KBM-7 (cell line): ENCODE measurements around the gene RASGEF1C.
"Not testable (repeated sequence)": the region's sequence is repeated elsewhere in the genome, so short reads cannot be mapped to it uniquely, and the experiment has no call there.

Experiments
- DNase-seq: peaks from one replicate; pipeline ENCODE4 v3.0.0-alpha.2; 2015
- in situ Hi-C: fragments of 300-500 bp; cut with MboI; formaldehyde crosslinking; loops from 2 replicates; pipeline ENCODE4 v1.14.3; 2020; ENCODE audit warnings: low sequenced_read_pairs, low pct_unique_long_range_greater_than_20kb, mixed read lengths

RASGEF1C gene

DNA sequence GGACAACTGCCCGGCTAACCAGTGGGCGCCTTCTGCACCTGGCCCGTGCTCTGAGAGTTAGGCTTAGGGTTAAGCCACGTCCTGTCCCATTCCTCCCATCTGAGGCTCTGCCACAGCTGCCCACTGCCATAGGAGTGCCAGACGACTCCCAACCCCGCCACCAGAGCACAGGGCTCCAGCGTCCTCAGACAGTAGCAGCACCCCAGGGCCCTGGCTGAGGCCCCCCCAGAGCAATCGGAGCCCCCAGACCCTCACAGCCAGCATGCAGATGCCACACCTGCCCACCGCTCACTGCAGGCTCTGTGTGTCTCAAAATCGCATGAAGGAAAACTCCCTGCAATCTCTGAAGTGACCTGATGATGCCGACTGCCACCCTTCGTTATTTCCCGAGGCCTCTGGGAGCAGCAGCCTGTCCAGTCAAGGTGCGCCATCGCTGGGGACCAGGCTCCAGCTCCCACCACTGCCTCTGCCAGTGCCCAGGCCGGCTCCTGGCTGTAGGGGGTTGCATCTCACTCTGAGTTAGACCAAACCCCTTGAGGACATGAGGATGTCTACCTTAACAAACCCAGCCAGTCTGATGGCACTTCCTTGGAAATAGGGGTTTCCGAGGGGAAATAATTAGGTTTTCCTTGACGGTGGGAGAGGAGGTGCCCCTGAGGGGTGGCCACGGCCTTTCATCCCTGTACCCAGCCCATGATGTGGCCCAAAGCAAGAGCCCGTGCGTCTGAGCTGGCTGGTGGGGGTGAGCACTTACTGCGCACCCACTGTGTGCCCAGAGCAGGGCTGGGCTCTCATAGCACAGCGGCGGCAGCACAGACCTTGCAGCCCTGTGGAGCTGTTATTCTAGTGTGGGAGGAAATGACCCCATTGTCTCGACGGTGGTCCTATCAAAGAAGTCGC lies 79.5 kb downstream of the RASGEF1C start:
- in situ Hi-C loops: no loop called here
- no peak for DNase-seq

DNA sequence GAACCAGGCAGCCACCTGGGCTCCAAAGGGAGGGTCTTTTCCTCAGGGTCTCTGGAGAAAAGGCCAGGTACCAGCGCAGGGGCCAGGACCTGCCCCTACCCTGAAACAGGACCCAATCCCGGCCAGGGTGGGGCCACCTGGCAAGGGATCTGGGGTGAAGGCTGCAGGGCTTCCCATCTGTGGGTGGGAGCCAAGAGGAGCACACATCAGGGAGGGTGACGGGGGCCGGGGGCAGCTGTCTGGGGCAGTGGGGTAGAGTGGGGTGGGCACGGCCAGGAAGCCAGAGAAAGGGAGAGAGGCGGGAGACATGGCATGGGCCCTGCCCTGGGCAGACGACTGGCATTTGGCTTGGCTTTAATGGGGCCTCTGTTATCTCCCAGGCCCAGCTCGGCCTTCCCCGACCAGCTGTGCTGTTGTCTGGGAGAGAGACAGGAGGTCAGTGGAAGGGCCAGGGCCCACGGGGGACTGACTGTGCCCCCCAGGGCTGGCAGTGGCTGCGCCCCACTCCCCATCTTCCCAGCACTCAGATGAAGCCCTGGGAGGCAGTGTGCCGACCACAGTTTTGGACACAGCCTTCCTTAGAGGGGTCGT lies 80.2 kb downstream of the RASGEF1C start:
- in situ Hi-C loops: no loop called here
- DNase-seq: no peak

DNA sequence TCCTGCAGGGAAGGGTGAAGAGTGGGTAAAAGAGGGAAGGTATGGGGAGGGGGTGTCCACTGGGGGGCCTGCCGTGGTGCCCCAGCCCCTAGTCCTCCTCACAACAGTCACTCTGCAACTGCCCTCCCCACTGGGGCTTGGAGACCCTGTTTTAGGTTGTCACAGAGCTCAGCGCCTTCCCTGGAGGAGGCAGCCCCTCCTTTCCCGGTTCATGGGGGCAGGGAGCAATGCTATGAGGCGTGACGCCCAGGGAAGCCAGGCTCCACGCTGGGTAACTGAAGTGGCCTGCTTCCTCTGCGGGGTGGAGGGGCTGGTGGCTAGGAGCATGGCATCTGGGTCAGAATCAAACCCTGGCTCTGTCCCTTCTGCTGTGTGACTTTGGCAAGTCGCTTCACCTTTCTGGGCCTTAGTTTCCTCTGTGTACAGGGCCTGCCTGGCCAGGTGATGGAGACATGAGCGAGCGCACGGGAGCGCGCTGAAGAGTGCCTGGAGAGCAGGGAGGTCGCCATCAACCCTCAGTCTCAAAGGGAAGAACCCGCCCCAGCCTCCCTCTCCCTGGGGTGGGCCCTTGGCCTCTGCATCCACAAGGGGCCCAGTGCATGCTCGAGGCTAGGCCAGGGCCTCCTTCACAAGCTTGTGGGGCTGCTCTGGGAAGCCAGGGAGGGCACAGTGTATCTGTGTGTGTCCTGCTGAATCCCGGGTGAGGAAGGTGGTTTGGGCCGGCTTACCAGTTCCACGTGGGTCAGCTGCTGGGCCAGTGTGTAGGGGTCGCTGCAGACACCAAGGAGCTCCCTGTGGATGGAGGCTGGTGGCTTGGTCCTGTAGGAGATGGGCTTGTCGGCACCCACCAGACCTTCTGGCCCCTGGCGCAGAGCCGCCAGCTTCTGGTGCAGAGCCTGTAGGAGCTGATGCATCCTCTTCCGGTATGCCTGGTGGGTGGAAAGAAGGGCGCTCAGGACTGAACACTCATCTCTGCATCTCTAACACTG lies 81.0 kb downstream of the RASGEF1C start:
- no peak for DNase-seq
- in situ Hi-C loops: no loop called here

DNA sequence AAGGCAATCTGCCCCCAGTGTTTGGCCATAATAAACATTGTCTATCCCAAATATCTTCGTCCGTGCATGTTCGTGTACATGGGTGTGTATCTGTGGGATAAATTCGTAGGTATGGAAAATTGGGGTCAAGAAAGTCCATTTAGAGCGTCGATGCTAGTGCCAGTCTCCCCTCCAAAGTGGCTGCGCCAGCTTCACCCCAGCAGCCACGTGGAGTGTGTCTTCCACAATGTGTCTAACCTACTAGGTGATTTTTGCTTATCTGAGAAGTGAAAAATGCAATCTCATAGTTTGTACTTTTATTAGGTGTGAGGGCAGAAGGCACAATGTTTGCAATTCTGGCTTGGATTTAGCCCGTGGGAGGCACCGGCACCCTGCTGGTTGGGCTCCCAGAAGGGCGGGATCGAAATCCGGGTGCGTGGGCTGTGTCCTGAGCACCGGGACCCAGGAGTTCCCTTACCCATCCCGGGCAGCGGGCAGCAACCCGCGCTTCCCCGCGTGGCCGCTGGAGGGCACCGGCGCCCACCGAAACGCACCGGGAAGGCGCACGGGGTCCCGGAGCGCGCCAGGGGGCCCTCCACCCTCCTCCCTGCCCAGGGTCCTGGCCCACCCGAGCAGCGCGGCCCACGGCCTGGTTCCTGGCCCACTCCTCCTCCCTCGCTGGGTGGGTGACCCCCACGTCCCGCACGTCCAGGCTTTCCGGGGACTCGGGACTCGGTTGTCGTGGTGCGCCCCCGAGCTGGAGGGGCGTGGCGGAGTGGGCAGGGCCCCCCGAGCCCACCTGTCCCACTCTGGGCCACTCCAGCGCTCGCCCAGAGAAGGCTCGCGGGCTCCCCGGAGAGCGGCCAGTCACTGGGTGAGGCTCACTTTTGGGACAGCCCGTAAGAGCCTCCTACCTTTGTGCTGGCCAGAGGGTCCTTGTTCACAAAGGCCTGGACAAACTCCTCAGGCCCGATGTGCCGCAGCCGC lies 82.0 kb downstream of the RASGEF1C start:
- DNase-seq: peak; percentile 39
- in situ Hi-C loops: no loop called here

DNA sequence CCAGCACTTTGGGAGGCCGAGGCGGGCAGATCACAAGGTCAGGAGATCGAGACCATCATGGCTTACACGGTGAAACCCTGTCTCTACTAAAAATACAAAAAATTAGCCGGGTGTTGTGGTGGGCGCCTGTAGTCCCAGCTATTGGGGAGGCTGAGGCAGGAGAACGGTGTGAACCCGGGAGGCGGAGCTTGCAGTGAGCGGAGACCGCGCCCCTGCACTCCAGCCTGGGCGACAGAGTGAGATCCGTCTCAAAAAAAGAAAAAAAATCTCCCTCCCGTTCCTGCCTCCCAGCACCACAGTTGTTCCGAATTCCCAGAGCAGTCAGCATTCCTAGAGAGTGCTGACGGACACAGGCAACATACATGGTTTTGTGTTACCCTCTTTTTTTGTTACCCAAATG lies 82.9 kb downstream of the RASGEF1C start:
- DNase-seq, in situ Hi-C loops: not testable (repeated sequence)

DNA sequence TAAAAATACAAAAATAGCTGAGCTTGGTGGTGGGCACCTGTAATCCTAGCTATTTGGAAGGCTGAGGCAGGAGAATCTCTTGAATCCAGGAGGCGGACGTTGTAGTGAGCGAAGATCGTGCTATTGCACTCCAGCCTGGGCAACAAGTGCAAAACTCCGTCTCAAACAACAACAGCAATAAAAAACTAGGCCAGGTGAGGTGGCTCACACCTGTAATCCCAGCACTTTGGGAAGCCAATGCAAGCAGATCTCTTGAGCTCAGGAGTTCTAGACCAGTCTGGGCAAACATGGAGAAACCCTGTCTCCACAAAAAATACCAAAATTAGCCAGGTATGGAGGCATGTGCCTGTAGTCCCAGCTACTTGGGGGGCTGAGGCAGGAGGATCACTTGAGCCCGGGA lies 84.3 kb downstream of the RASGEF1C start:
- DNase-seq, in situ Hi-C loops: not testable (repeated sequence)

DNA sequence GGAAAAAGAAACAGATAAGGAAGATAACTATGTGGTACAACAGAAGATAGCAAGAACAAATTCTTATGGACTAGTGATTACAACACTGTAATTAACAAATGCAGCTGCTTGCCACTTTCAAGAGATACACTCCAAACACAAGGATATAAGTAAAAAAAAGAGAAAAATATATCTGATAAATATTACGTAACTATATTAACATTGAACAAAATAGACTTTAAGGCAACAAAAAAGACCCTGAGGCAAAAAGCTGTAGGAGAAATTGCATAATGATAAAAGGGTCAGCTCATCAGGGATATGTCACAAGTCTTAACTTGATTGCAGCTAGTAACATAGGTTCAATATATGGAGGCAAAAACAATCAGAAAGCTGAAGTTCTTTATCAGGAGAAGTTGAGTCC lies 86.1 kb downstream of the RASGEF1C start:
- no peak for DNase-seq
- in situ Hi-C loops: no loop called here

DNA sequence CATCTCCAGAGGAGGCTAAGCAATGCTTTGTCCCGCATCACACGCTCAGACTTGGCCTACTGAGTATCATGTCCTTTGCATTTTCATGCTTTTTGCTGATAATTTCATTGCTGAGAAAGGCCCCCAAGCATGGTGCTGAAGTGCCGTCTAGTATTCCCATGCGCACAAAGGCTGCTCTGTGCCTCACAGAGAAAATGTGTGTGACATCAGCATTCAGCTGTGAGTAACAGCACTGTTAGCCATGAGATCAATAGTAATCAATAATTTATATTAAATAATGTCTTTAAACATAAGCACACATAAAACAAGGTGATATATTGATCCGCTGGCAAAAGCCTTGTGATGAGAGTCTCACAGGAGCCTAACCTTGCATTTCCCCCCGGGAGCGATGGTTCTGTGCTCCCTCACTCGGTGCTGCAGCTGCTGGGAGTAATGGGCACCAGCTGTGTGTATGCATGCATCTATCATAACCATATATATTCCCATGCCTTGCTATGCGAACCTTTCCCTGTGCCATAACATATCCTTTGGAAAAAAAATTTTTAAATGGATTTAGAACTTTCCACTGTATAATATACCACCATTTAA lies 87.1 kb downstream of the RASGEF1C start:
- in situ Hi-C loops: no loop called here
- DNase-seq: no peak

DNA sequence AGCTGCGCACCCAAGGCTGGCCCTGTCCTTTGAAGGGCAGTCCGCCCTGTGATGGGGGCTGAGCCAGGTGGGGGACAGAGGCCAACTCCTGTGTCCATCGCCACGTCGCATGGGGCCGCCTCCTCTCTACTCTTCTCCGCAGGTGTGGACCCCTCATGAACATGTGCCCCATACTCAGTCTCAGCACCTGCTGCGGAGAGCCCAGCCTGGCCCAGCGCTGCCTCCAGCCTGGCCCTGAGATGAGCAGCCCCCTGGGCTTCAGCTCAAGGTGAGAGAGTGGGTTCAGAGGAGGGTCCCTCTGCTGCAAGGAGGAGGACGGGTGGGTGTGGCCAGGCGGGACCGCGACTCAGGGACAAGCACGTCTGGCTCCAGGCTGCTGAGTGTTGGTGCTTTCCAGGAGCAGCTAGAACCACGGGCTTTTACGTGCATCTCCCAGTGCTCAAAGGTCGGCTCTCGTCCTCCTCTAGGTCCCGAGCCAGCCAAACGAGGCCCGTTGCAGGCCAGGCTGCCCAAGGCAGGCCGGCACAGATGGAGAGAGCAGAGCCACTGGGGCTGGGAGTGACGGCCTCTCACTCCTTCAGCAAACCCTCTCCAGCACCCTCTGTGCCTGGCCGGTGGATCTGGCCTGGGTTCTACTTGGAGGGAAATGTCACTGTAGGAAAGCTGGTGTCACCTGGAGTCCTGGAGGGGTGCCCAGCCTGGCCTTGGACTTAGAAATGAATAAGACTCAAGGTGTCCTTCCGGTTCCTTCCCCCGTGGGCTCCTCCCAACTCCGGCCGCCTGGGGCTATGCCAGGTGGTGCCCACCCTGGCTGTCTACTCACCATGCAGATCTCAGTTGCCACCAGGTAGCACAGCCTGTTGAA lies 88.5 kb downstream of the RASGEF1C start:
- in situ Hi-C loops: no loop called here
- no peak for DNase-seq

DNA sequence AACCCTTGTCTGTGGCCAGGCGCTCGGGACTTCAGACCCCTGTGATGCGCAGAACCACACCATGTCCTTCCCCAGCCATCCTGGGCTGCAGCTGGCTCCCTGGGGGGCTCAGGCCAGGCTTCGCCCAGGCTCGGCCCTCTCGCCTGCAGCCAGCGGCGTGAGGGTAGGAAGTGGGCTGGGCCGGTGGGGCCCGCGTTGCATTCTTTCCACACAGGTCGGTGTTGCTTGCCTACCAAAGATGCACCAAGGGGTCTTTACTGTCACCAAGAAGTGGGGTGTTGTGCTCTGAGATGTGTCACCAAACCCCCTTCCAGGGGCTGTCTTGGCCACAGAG lies 89.1 kb downstream of the RASGEF1C start:
- DNase-seq: no peak
- in situ Hi-C loops: no loop called here

DNA sequence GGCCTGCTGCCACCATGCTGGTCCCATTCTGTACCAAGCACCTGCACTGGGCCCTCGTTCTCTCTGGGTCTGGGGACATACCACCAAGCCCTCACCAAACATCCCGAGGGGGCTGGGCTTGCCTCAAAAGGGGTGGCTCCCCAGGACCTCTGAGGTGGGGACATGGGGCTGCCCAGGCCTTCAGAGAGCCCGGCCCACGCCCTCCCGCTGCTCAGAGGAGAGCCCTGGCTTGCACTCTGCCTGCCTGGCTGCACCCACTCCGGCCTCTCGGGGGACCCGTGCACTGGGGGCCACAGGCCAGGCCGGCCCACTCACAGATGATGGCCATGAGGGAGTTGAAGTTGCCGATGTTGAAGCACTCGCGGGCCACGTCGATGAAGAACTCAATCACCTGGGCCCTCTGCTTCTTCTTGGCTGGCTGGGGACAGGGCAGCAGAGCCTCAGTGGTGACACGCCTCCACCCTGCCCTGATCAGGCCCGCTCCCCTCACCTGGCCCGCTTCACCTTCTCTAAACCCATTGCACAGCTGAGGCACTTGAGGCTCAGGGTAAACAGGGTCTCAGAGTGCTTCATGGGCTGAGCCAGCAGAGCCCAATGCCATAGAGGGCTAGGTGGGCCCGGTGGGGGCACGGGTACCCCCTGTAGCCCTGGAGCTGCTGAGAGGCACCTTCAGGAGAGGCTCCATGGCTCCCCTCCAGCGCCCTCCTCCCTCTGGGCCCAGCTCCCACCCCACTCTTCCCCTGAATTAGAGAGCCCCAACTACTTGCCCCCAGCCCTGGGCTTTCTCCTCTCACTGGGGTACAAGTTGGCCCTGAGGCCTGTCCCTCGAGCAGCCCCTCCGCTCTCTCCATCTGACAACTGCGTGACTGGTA lies 89.7 kb downstream of the RASGEF1C start:
- in situ Hi-C loops: no loop called here
- no peak for DNase-seq

DNA sequence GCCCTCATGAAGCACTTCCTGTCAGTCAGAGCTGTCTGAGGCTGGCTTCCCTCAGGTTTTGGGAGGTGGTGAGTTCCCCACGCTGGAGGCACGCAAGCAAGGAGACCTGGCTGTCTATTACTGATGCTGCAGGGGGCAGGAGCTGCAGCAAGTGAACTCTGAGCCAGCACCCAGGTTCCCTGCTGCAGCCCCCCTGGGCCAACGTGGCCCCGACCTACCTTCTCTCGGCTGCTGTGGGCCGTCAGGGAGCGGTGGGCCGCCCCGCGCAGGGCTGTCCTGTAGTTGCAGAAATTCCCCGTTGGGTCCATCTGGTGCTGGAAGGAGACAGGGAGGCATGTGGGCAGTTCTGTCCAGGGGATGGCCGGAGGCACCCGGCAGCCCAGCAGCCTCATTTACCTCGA lies 90.6 kb downstream of the RASGEF1C start:
- no peak for DNase-seq
- in situ Hi-C loops: no loop called here

DNA sequence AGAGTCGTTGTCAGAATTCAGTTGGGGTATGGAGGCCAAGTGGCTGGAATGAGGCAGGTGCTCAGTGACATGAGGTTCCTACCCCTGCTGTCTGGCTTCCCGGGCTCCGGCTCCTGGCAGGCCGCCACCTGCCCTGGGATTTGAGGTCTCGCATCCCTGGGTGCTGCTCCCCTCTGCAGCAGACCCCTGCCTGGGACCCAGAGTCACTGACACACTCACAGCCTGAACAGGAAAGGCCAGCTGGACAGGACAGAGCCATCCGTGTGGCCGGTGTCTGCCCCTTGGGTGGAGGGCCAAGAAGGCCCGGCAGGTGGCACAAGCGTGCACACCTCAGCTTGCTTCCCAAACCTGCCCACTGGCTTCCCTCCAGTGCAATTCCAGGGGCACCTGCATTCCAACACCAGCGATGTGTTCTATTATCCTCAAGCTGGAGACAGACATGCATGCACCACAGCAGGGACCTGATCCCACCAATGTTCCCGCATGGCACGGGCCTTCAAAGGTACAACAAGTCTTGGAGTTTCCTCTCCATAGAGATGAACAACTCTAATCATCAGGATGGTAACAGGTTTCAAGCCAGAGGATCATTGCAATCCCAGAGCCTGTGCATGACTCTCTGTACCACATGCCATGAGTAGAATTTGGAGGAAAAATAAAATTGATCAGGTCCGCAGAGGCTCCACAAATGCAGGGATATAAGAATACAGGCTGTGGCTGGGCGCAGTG lies 91.8 kb downstream of the RASGEF1C start:
- in situ Hi-C loops: no loop called here
- DNase-seq: no peak

DNA sequence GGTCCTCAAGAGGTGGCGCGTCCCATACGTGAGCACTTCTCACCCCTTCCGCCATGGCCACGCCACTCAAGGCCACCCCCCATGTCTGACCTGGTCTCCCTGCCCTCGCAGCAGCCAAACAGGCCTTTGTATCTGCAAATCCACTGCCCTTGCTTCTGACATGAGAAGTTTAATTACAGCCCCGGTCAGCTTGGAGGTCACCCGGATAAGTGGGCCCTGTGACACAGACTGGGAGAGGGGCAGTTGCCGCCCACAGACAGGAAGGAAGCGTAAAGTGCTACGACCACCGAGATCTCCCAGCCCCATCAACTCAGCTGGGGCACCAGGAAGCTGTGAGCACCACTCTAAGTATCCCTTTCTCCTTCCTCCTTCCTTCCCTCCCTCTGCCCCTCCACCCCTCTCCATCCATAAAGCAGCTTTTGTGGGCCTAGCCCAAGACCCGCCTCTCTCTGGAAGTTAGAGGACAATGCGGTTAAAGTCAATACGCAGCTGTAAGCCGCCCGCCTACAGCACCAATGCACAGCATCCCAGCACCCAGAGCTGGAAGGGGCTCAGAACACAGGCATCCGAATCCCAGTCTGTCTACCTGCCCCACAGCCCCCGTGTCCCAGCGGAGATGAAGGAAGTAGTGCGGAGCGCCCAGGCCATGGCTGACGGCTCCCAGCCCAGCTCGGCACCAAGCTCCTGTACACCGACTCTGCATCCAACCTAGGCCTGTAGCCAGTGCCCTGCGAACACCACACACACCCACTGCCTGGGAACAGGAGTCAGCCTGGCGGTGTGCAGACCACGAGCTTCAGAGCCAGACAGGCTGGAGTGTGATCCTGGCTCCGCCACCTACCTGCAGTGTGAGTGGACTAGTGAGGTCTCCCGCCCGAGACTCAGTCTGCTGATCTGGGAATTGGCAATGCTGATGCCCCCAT lies 92.7 kb downstream of the RASGEF1C start:
- DNase-seq: no peak
- in situ Hi-C loops: no loop called here
